ENCODE results near the gene CALHM1.
"Not testable (repeated sequence)": the region's sequence is repeated elsewhere in the genome, so short reads cannot be mapped to it uniquely, and the experiment has no call there.

The CALHM1 gene

GRCh38 chr10:103486635-103487409 is 28.1 kb upstream of the CALHM1 start:
- not testable (repeated sequence) for DNase-seq

GRCh38 chr10:103481974-103482531 is 23.4 kb upstream of the CALHM1 start:
- no peak for DNase-seq

- no peak for DNase-seq
Measured at GRCh38 chr10:103480521-103480920, 21.8 kb upstream of the CALHM1 start.

GRCh38 chr10:103479135-103479534 is 20.4 kb upstream of the CALHM1 start, which contains the start of gene CALHM3:
TSS of gene CALHM3 (minus strand) at chr10:103479240. CDS start at chr10:103479032, 208 bp downstream.
- DNase-seq, result no peak

GRCh38 chr10:103478671-103479070 is 20.0 kb upstream of the CALHM1 start:
- DNase-seq, result no peak

GRCh38 chr10:103476046-103476768 is 17.5 kb upstream of the CALHM1 start:
- no peak for DNase-seq

- no peak for DNase-seq
Measured at GRCh38 chr10:103475437-103475836, 16.7 kb upstream of the CALHM1 start.

- no peak for DNase-seq
Measured at GRCh38 chr10:103474077-103474476, 15.4 kb upstream of the CALHM1 start.

GRCh38 chr10:103473261-103473671 is 14.6 kb upstream of the CALHM1 start:
- no peak for DNase-seq

GRCh38 chr10:103472005-103472404 is 13.3 kb upstream of the CALHM1 start:
- no peak for DNase-seq

GRCh38 chr10:103470761-103471653 is 12.3 kb upstream of the CALHM1 start:
- peak; percentile 27 for DNase-seq

GRCh38 chr10:103469201-103469600 is 10.5 kb upstream of the CALHM1 start:
- DNase-seq, result no peak

GRCh38 chr10:103467406-103467805 is 8.7 kb upstream of the CALHM1 start:
- no peak for DNase-seq

- DNase-seq, result no peak
Measured at GRCh38 chr10:103466734-103467133, 8.0 kb upstream of the CALHM1 start.

GRCh38 chr10:103465411-103466179 is 6.9 kb upstream of the CALHM1 start:
- no peak for DNase-seq

GRCh38 chr10:103463499-103463898 is 4.8 kb upstream of the CALHM1 start:
- DNase-seq, result no peak

GRCh38 chr10:103459615-103460014 is 915 bp upstream of the CALHM1 start:
- DNase-seq, result no peak

GRCh38 chr10:103457896-103458583 is 660 bp downstream of the CALHM1 start:
- DNase-seq, result no peak

- DNase-seq, result no peak
Measured at GRCh38 chr10:103457176-103457712, 1.5 kb downstream of the CALHM1 start.

GRCh38 chr10:103456074-103456660 is 2.5 kb downstream of the CALHM1 start:
- DNase-seq, result no peak

GRCh38 chr10:103455235-103455634 is 3.5 kb downstream of the CALHM1 start:
- no peak for DNase-seq
